DOHH2 (cell line): ENCODE measurements around the gene MAP1B.

Experiments
- EZH2phosphoT487 ChIP-seq: fragments of 200-600 bp; sonication (generic); IDR thresholded peaks from 2 replicates; pipeline ENCODE4 v1.6.1; 2017; ENCODE audit warnings: borderline replicate concordance, mild to moderate bottlenecking, antibody characterized with exemption, low read length, moderate library complexity, mixed read lengths
- TF ChIP-seq, protein P1 (sequence below): fragments of 200-600 bp; sonication (generic); IDR thresholded peaks from one replicate; pipeline ENCODE4 v1.5.1; 2014; ENCODE audit warnings: antibody characterized with exemption, mild to moderate bottlenecking, low read depth, low read length; ENCODE audit not compliant: poor library complexity, severe bottlenecking

DNA sequence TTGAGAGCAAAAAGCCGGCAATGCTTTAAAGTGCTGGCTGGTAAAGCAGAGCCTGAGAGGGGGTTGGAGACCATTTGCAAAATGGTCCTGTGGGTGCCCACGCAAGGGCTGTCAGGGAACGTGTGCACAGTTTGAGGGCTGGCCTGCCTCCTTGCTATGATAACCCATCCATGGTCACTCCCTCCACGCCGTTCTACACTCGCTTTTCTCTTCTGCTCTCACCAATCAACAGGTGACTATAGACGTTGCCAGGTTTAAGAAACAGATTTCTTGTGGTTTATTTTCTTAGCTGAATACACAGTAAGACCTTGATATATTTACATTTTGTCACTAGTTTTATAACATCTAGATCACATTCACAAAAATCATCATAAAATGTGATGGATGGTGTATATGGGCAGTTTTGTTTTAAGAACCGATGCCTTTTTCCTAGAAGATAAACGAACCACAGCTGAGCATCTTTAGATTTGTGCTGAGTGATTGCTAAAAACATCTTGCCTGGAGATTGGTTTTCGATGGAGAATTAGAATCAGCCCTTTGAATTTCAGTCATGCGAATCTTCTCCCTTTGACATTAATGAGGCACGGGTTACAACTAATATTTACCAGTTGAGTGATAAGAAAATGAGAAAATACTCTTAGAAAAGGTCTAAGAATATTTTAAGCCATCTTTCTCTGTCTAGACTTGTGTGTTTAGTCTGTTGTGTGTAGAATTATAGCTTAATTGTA lies 13.9 kb downstream of the MAP1B start:
- TF ChIP-seq, protein P1, sequence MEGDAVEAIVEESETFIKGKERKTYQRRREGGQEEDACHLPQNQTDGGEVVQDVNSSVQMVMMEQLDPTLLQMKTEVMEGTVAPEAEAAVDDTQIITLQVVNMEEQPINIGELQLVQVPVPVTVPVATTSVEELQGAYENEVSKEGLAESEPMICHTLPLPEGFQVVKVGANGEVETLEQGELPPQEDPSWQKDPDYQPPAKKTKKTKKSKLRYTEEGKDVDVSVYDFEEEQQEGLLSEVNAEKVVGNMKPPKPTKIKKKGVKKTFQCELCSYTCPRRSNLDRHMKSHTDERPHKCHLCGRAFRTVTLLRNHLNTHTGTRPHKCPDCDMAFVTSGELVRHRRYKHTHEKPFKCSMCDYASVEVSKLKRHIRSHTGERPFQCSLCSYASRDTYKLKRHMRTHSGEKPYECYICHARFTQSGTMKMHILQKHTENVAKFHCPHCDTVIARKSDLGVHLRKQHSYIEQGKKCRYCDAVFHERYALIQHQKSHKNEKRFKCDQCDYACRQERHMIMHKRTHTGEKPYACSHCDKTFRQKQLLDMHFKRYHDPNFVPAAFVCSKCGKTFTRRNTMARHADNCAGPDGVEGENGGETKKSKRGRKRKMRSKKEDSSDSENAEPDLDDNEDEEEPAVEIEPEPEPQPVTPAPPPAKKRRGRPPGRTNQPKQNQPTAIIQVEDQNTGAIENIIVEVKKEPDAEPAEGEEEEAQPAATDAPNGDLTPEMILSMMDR: no peak
- no peak for TF ChIP-seq EZH2phosphoT487
